Putamen (tissue), 1 donor: Measurements from ENCODE around the gene PAIP2B.
"Not testable (repeated sequence)": the region's sequence is repeated elsewhere in the genome, so short reads cannot be mapped to it uniquely, and the experiment has no call there.

Experiments
- DNase-seq: peaks from one replicate; pipeline ENCODE4 v3.0.0-alpha.2; 2016; ENCODE audit warnings: low spot score

PAIP2B gene

GRCh38 chr2:71216501-71216900 is 10.4 kb downstream of the PAIP2B start:
- DNase-seq: no peak

DNA sequence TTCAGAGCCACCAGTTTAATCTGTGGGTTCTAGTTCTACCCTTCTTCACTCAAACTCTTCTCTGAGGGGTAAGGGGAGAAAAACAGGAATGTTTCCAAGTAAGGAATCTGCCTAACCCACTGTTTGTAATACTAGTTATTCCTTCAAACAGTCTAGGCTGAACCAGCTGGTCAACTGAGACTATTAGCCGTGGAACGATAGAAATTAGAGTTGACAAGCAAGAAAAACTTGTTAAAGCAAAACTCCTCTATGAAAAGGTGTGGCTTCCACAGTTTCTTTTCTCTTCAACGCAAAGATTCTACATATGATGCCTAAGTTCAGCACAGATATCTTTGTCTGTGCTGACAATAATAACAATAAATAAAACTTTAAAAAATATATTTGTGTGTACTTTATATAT is 11.5 kb downstream of the PAIP2B start:
- DNase-seq: no peak

DNA sequence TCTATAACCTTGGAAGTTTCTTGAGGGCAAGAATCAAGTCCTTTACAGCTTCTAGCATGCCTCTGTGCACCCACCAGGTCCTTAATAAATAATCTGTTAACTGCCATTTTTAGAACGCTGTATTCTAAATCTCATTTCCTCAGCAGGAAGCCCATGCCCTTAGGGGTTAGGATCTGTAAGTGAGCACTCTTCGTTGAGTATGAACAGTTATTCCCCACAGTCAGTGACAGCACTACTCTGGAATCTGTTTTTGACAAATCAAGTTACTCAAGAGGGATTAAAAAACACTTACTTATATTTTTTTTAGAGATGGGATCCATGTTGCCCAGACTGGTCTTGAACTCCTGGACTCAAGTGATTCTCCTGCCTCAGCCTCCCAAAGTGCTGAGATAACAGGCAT is 14.6 kb downstream of the PAIP2B start:
- no peak for DNase-seq

DNA sequence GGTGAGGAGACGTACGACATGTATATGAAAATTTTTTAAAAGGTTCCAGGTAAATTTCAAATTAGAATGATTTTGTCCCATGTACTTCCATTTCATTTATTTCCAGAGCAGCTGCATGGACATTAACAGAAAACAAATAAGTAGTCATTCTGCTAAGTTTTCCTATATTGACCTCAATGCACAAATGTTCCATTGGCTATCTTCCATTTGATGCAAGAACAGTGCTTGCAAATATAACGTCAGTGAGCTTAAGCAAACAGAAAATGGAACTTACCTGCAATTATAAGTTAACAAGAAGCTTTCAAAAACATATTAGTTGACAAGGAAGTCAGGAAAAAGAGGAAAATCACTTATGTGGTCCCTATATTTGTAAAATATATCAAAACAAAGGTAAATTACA is 16.6 kb downstream of the PAIP2B start:
- DNase-seq: no peak

GRCh38 chr2:71208756-71209155 is 18.1 kb downstream of the PAIP2B start:
- DNase-seq: no peak

- peak; percentile 79 for DNase-seq
These were observed 19.3 kb downstream of the PAIP2B start for GRCh38 chr2:71207601-71208000.

DNA sequence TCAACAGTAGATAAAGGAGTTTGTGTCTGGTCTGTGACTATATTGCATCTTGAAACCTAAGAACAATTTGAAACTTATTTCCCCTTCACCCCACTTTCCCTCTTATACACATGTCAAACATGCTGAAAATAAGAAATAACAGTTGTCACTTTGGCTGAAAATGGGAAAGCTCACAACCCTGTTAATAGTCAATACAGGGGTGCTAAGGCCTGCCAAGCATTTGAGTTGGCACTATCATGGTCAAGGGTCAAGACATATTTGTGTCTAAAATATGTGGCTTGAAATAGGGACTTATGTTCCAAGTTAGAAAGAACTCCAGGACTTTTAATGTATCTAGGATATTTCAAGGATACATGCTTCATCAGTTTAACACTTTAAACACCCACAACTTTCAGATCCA is 20.6 kb downstream of the PAIP2B start:
- DNase-seq: no peak

- no peak for DNase-seq
These were observed 35.3 kb downstream of the PAIP2B start for GRCh38 chr2:71191570-71191943.

DNA sequence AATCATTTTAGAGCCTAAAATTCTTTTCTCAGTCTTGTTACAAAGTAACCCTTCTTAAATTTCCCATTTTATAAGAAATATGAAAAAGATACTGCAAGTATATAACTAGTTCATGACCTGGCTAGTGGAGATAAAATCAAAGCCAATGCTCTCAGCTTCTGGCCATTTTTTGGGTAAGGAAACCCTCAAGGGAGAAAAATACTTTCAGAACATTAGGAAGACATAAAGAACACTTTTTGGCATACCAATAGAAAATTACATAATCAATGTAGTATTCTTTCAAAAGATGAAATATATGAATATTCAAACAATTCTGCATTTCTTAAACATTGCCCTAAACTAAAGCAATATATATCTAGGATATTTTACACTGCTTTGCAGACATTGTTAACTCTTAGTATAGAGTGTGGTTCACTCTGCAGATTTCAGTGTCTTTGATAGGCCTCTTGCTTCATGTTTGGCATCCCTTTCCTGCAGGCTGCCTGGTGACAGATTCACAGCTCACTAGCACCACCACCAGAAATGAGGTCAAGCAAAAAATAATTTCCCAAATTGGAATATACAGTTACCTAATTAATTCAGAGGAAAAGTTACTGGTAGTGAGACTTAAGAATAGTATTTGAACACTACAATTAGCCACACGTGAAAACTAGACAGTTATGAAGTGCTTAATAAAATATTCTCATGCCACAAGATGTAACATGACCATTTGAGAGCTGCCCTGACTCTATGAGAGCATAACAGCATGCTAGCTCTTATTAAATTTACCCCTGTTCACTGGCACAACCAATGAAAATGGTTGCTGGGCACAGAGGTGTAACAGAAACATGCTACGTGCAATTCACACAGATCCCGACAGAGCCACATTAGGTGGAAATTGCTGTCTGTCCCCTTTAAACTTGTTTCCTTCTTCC is 36.0 kb downstream of the PAIP2B start:
- peak; percentile 68 for DNase-seq

DNA sequence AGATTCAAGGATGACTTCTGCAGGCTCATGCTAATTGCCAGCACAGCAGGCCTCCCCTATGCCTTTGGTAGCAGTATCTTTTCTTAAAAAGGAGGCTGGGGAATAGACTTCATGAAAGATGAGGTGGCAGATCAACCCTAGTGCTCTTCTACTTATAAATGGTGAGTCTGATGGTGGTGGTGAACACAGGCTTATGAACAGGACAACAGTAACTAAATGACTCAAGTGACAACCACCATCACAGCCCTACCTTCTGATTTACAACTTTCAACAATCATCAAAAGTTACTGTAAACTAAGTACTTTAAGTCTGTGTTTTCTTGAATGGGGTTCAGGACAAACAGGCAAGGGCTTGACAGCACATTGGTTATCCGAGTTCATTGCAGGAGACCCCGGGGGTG is 39.3 kb downstream of the PAIP2B start:
- no peak for DNase-seq

GRCh38 chr2:71186973-71187372 is 39.9 kb downstream of the PAIP2B start:
- no peak for DNase-seq

GRCh38 chr2:71183306-71184115 is 43.4 kb downstream of the PAIP2B start:
- not testable (repeated sequence) for DNase-seq

DNA sequence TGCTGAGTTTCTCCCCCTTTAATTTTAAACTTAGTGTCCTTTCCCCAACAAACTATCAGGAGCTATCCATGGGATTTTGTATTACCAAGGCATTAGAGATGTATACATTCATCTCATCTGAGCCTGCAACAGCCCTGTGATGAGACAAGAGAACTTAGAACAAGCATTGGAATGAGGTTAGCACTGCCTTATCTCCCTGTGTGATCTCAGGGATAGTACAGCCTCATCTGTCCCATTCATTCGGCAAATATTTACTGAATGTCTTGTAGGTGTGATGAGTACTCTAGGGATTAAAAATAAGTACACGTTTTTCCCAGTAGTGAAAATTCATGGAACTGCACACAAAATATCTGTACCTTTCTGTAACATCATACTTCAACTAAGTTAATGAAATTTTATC is 45.6 kb downstream of the PAIP2B start:
- no peak for DNase-seq

DNA sequence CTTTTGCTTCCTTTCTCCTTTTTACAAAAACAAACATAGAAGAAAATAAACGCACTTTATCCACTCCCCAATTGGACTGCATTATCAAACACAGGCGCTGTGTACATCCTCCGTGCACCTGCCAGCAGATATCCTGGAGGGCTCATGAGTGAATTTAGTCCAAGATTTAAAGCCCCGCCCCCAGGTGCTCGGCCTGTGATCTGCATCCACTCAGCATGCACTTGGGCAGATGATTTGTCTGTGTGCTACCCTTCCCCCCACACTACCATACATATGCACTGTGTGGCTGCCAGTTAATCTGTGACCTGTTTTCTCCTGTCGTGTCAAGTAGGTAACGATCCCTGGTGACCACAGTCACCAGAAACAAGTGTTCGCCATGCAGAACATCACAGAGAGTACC is 48.1 kb downstream of the PAIP2B start:
- DNase-seq: not testable (repeated sequence)

GRCh38 chr2:71174207-71174606 is 52.7 kb downstream of the PAIP2B start:
- no peak for DNase-seq

- DNase-seq: no peak
These were observed 53.8 kb downstream of the PAIP2B start for GRCh38 chr2:71173096-71173495.

DNA sequence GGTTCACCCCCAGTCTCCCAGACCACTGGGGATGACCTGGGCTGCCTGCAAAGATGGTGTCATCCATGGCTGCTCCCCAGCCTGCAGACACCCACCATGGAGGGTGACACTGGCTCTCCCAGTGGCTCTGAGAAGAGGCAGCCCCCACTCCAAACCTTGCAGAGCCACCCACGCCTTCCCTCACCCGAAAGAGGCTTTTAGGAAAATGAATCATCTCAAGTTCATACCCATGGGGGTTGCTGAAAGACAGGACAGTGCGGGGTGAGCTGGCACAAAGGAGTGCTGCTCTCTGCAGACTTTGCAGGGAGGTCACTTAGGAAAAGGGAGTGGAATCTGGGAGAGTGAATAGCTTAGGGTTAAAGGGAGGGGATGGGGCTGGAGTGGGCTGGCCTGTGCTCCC is 60.1 kb downstream of the PAIP2B start:
- DNase-seq: peak; percentile 70

DNA sequence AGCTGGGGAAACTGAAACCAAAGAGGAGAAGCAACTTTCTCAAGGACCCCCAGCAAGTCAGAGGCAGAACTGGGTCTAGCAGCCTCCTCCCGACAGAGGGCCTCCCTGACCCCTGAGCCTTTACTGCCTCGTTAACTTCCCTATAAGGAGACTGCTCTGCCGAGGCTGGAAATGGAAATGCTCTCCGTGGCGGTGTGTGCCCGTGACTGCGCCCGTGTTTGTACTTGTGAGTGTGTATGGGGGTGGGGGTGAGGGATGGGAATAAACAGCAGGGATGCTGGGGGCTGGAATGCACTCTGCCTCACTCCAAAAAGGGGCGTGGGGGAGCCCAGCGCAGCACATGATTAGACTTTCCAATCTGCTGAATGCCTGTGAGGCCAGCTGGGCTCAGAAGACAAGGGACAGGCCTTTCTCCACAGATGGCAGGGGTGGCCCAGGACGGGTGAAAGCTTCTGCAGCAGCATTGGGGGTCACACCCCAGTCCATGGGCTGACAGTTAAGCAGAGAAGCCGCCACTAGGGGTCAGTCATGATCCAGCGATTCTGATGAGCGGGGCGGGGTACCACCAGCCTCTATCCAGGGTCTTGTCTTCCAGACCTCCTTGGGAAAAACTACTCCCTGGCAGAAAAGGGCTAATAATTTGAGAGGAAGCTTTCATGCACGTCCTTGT is 69.6 kb downstream of the PAIP2B start:
- DNase-seq: peak; percentile 34

DNA sequence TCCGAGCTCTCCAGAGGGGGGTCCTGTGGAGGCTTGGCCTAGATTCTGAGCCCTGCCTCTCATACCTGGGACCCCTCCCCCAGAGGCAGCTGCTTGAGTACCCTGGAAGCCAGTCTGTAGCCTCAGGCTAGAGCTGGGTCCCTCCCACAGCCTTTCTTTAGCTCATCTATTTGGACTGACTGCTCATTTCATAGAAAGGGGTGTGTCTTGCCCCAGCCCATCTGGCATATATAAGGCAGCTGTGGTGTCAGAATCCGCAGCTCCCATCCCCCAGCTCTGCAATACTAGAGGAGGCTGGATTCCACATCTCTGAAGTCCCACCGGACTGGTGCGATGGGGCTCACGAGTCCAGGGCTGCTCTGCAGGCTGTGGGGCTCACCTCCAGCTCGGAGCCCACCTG is 70.3 kb downstream of the PAIP2B start:
- DNase-seq: no peak

- DNase-seq: no peak
These were observed 71.1 kb downstream of the PAIP2B start for GRCh38 chr2:71155846-71156245.

GRCh38 chr2:71154798-71155197 is 72.1 kb downstream of the PAIP2B start:
- DNase-seq: no peak

- DNase-seq: no peak
These were observed 72.6 kb downstream of the PAIP2B start for GRCh38 chr2:71154279-71154678.
